Measurements from ENCODE around the gene AZGP1. TPM values are rescaled to one million over a fixed set of nuclear protein-coding genes. Genes with fewer than 3 reads are reported as not detected.

The AZGP1 gene
- total RNA-seq (2022; extraction: Qiagen RNA extraction; ENCODE audit: low read depth), result 0.27 TPM in 1 of 5 replicates, not detected in the others

DNA sequence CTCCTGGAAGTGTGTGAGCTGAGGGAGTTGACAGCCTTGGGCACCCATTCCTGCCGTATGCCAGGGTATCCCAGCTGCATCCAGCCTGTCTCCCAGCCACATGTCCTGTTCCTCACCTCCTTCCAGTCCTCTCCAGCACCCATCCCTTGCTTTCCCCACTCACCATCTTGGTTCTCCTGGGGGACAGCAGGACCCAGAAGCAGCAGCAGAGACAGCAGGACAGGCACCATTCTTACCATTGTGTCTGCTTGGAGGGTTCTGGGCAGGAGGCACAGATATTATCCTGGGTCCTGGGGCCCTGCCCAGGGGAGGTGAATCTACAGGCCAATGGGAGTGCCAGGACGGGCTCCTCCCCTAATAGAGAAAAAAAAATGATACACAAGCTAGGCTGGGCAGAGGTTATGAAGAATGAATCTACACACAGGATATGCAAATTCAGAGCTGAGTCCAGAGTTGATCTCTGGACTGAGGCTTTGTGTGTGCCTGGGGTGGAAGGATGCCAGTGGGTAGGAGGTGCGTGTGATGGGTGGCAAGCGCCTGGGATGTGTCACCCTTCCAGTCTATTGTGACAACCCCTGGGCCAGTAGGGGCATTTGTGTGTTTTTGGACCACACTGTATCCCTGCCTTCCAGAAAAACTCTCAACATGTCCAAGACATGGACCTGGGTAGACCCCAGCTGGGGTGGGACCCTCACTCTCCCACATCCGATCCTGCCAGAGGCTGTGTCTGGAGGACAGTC, at the start of gene AZGP1:
TSS of gene AZGP1 (minus strand) at position 250 of the 740 bp plus-strand sequence. CDS start at position 239, 11 bp downstream.

DNA sequence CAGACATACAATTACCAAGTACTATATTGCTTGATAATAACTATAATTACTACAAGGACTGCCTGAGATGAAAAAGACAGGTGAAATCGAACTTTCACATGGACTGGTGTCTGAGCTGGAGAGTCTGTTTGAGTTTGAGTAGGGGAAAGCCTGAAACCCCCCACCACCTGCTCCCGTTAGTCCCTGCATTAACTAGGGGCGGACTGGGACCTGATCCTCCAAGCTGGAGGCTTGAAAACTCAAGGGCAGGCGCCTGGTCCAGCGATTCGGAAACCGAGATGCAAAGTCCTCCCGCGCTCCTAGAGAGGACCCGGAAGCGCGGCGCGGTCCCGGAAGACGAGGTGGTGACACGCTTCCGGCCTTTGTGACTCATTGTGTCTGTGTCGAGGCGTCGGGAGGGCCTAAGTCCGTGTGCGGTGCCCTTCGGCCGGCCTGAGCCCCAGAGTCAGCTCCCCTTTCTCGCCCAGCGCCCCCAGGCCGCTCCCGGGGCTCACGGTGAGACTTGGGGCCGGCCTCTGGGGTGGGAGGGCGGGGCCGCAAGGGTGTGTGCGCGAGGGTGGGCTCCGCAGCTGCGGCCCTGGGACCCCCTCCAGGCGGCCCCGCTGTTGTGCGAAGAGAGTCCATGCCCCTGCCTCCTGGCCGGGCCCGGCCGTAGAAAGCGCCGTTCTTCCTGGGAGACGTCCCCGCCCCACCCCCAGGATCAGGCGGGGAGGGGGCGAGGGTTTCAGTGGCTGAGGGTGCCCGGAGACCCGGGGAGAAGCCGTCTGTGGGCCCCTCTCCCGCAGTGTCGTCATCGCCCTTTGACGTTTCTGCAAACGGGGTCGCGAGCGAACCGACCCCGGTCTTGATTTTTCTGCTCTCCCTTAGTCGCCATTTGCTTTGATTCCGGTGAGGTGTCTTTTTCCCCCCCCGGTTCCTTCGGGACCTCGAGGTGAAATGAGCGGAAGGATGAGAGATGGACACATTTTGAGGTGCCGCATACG, 39.7 kb upstream of the AZGP1 start, which contains the start of gene ZKSCAN1:
TSS of gene ZKSCAN1 (plus strand) at position 365 of the 983 bp plus-strand sequence. CDS start 7,911 bp downstream, outside the sequence.

GRCh38 chr7:99928994-99929729, 46.7 kb downstream of the AZGP1 start, which contains the start of gene GJC3:
Gene GJC3, minus strand, starts transcription at chr7:99929620. Its CDS starts 0 bp downstream, at chr7:99929620.

DNA sequence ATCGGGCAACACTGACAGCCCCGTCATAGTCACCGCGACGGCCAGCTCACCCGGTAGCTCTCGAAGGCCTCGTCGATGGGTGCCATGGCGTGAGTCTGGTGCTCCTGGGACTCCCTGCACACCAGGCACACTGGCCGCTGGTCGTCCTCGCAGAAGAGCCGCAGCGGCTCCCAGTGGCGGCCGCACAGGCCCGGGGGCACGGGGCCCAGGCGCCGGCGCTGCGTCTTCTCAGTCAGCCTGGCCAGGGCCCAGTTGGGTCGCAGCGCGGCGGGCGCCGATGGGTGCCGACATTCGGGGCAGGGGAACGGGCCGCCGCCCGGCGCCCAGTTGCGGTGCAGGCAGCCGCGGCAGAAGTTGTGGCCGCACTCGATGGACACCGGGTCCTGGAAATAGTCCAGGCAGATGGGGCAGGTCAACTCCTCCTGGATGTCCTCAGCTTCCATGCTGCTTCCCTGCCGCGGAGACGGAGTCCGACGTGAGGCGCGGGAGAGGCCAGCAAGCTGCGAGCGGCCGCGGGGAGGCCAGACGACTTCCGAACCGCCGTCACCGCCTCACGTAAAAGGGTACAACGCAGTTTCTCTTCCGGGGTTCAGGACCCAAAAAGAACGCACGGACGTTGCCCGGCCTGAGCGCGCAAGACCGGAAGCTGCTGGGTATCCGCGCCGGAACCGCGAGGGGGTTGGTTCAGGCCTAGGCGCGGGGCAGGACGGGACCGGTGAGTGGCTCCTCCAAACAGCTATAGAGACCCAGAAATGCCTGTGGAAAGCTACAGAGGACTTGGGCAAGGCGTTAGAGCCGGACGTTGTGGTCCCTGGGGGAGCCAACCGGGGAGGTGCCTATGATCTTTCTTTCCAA, 56.6 kb downstream of the AZGP1 start, which contains the start of gene TRIM4:
TSS of gene TRIM4 (minus strand) at position 572 of the 855 bp plus-strand sequence. CDS start at position 443, 129 bp downstream.

Other genes with a start within 250 kb of the AZGP1 start
- not detected in 5 replicates for gene CYP3A7, start 240.8 kb downstream of the AZGP1 start, total RNA-seq (2022; extraction: Qiagen RNA extraction; ENCODE audit: low read depth)
- gene CYP3A4, start 191.8 kb downstream of the AZGP1 start, total RNA-seq (2022; extraction: Qiagen RNA extraction; ENCODE audit: low read depth), result 0.10 TPM in 1 of 5 replicates, not detected in the others
- not detected in 5 replicates for gene CYP3A43, start 148.0 kb downstream of the AZGP1 start, total RNA-seq (2022; extraction: Qiagen RNA extraction; ENCODE audit: low read depth)
- not detected in 5 replicates for gene OR2AE1, start 99.0 kb downstream of the AZGP1 start, total RNA-seq (2022; extraction: Qiagen RNA extraction; ENCODE audit: low read depth)
- 20.5 to 27.9 TPM (median 26.3 TPM) in 5 replicates for gene TRIM4, start 56.5 kb downstream of the AZGP1 start, total RNA-seq (2022; extraction: Qiagen RNA extraction; ENCODE audit: low read depth)
- gene GJC3, start 46.4 kb downstream of the AZGP1 start, total RNA-seq (2022; extraction: Qiagen RNA extraction; ENCODE audit: low read depth), result 0.14 to 0.31 TPM (median 0.21 TPM) in 4 of 5 replicates, not detected in the other
- 6.1 to 9.9 TPM (median 9.2 TPM) in 5 replicates for gene ZKSCAN1, start 39.6 kb upstream of the AZGP1 start, total RNA-seq (2022; extraction: Qiagen RNA extraction; ENCODE audit: low read depth)
- gene ZSCAN21, start 73.7 kb upstream of the AZGP1 start, total RNA-seq (2022; extraction: Qiagen RNA extraction; ENCODE audit: low read depth), result 9.3 to 12.1 TPM (median 10.1 TPM) in 5 replicates
- 18.2 to 23.1 TPM (median 19.7 TPM) in 5 replicates for gene ZNF3, start 105.7 kb upstream of the AZGP1 start, total RNA-seq (2022; extraction: Qiagen RNA extraction; ENCODE audit: low read depth)
- gene COPS6, start 112.9 kb upstream of the AZGP1 start, total RNA-seq (2022; extraction: Qiagen RNA extraction; ENCODE audit: low read depth), result 149 to 206 TPM (median 179 TPM) in 5 replicates
- gene MCM7, start 125.4 kb upstream of the AZGP1 start, total RNA-seq (2022; extraction: Qiagen RNA extraction; ENCODE audit: low read depth), result 234 to 255 TPM (median 254 TPM) in 5 replicates
- gene AP4M1, start 125.6 kb upstream of the AZGP1 start, total RNA-seq (2022; extraction: Qiagen RNA extraction; ENCODE audit: low read depth), result 12.3 to 15.4 TPM (median 14.5 TPM) in 5 replicates
- gene TAF6, start 143.3 kb upstream of the AZGP1 start, total RNA-seq (2022; extraction: Qiagen RNA extraction; ENCODE audit: low read depth), result 57.6 to 68.0 TPM (median 64.7 TPM) in 5 replicates
- 10.5 to 12.4 TPM (median 10.8 TPM) in 5 replicates for gene CNPY4, start 143.6 kb upstream of the AZGP1 start, total RNA-seq (2022; extraction: Qiagen RNA extraction; ENCODE audit: low read depth)
- 2.7 to 3.8 TPM (median 3.1 TPM) in 5 replicates for gene MBLAC1, start 150.9 kb upstream of the AZGP1 start, total RNA-seq (2022; extraction: Qiagen RNA extraction; ENCODE audit: low read depth)
- 141 to 188 TPM (median 175 TPM) in 5 replicates for gene LAMTOR4, start 172.9 kb upstream of the AZGP1 start, total RNA-seq (2022; extraction: Qiagen RNA extraction; ENCODE audit: low read depth)
- gene TRAPPC14, start 182.7 kb upstream of the AZGP1 start, total RNA-seq (2022; extraction: Qiagen RNA extraction; ENCODE audit: low read depth), result 8.7 to 16.1 TPM (median 12.9 TPM) in 5 replicates
- gene GAL3ST4, start 192.6 kb upstream of the AZGP1 start, total RNA-seq (2022; extraction: Qiagen RNA extraction; ENCODE audit: low read depth), result 0.07 to 0.08 TPM in 2 of 5 replicates, not detected in the others
- 0.54 to 1.1 TPM (median 0.96 TPM) in 5 replicates for gene GPC2, start 201.3 kb upstream of the AZGP1 start, total RNA-seq (2022; extraction: Qiagen RNA extraction; ENCODE audit: low read depth)
- gene STAG3, start 201.9 kb upstream of the AZGP1 start, total RNA-seq (2022; extraction: Qiagen RNA extraction; ENCODE audit: low read depth), result 0.10 to 0.50 TPM (median 0.20 TPM) in 4 of 5 replicates, not detected in the other
- gene PVRIG, start 243.9 kb upstream of the AZGP1 start, total RNA-seq (2022; extraction: Qiagen RNA extraction; ENCODE audit: low read depth), result not detected in 5 replicates

Data from A549 treated with RU486 at 1 μM for 4 hours (cell line).